GM21367 (cell line): ENCODE measurements around the gene TRIM74.
"Not testable (repeated sequence)": the region's sequence is repeated elsewhere in the genome, so short reads cannot be mapped to it uniquely, and the experiment has no call there.

Experiments
- ATAC-seq: cut with Tn5 transposase; IDR thresholded peaks from one replicate; pipeline ENCODE4 v1.9.1; 2021; ENCODE audit not compliant: unreplicated experiment

Gene TRIM74

DNA sequence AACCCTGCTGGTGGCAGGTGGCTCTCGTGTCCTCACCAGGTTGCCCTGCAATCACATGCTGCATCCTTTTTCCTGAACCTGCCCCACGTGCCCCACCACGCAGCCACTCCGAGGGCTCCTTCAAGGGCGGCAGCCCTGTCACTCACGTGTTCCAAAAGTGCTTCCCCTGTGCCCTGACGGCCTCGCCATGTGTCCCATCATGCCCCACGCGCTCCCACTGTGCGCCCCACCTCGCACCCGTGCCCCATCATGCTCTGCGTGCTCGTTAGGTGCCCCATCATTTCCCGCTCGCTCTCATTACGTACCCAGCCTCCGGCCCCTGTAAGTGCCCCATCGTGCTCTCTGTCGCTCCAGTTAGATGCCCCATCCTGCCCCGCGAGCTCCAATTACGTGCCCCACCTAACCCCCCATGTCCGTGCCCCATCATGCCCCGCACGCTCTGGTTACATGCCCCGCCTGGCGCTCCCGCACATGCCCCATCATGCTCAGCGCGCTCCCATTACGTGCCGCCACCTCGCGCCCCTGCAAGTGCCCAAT lies at the start of gene TRIM74:
Gene TRIM74 (minus strand): TSS at position 487 of the 537 bp plus-strand sequence. CDS start 3,309 bp downstream, outside the sequence.
- ATAC-seq: not testable (repeated sequence)

- ATAC-seq: not testable (repeated sequence)
These were observed 37.2 kb upstream of the TRIM74 start for GRCh38 chr7:73006491-73006890.

- peak; percentile 59 for ATAC-seq
These were observed 36.6 kb upstream of the TRIM74 start for GRCh38 chr7:73005693-73006447.

DNA sequence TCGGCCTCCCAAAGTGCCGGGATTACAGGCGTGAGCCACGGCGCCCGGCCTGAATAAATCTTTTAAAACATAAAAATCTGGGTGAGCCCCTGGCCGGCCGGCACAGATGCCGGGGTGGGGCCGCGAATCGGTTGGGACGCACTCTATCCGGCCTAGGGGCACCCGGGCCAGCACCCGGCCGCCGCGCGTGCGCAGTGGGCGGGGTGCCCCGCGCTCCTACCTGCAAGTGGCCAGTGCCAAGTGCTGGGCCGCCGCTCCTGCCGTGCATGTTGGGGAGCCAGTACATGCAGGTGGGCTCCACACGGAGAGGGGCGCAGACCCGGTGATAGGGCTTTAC lies 36.1 kb upstream of the TRIM74 start:
- peak; percentile 78 for ATAC-seq

GRCh38 chr7:72997887-72998468 lies 28.7 kb upstream of the TRIM74 start:
- not testable (repeated sequence) for ATAC-seq

- ATAC-seq: not testable (repeated sequence)
These were observed 28.2 kb upstream of the TRIM74 start for GRCh38 chr7:72997447-72997846.

DNA sequence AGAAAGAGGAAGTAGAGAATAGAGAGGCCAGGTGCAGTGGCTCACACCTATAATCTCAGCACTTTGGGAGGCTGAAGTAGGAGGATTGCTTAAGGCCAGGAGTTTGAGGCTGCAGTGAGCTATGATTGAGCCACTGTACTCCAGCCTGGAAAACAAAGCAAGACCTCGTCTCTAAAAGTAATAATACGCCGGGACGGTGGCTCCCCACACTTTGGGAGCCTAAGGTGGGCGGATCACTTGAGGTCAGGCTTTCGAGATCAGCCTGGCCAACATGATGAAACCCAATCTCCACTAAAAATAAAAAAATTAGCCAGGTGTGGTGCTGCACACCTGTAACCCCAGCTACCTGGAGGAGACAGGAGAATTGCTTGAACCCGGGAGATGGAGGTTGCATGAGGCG lies 26.2 kb upstream of the TRIM74 start:
- ATAC-seq: not testable (repeated sequence)

DNA sequence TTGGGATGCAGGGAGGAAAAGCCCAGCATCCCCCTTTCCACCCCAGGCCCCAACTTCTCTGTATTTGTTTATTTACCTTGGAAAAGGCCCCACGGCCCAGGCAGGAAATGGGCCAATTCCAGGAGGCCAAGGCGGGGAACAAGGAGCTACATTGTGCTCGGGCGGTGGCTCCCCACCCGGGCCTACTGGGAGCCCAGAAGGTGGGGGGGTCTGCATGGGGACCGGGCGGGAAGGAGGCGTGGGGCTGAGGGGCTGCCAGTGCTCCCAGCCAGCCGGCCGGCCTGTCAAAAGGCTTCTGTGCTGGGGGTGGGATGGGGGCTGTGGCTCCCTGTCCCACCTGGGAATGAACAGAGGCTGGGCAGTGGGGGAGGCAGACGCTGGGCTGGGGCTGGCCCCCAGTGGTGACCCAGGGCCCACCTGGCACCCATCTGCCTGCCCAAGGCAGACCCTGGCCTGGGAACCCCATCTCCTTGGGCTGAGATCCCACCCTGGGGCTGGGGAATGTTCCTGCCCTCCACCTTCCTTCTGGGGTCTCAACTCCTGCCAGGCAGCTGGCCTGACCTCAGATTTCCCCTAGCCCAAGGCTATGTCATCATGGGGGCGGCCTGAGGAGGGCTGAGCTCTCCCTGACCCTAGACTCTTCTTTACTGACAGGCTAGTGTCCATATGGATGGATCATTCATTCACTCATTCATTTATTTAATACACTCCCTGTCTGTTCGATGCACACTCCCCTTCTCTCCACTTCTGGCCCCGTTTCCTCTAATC lies 21.1 kb upstream of the TRIM74 start:
- ATAC-seq: not testable (repeated sequence)

GRCh38 chr7:72982084-72982483 lies 12.8 kb upstream of the TRIM74 start:
- not testable (repeated sequence) for ATAC-seq

DNA sequence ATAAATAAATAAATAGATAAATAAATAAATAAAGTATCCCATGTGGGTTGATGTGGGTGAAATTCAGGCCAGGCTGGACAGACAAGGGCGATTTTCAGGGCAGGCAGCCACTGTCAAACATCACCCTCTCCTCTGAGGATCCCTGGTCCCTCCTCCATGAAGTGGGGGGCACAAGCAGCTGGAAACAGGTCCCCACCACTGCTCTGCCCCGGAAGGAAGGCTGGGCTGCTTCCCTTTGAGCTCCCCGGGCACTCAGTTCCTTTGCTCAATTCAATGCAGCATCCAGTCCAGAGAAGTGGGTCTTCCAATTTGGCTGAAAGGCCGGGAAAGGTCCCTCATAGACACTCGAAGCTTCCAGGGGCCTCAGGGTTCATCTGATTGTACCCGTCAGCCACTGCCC lies 11.1 kb upstream of the TRIM74 start:
- ATAC-seq: not testable (repeated sequence)

- ATAC-seq: not testable (repeated sequence)
These were observed 7.2 kb upstream of the TRIM74 start for GRCh38 chr7:72976434-72976833.

DNA sequence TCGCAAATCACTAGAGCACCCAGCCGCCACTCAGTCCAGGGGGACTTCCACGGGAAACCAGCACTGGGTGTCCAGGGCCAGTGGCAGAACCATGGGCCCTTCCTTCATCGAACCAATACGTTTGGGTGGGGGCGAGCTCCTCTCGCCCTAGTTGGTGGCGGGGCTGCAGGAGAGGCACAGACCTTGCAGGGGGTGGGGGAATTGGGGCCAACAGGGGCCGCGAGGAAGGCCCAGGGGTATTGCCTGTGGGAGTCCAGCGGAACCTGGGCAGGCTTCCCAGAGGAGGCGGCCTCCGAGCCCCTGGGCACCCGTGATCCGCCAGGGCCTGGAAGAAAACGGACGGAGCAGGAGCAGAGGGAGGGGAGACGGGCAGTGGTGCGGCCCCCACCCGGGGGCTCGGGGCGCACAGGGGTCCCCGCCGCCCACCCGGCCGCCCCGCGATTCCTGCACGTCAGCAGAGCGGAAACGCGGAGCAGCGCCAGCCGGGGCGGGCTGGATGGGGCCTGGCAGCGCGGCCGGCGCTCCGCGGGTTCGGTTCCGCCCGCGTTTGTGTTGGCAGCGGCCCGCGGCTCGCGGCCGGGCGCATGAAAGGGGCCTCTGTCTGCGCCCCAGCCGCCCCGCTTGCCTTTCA lies 6.5 kb upstream of the TRIM74 start:
- ATAC-seq: not testable (repeated sequence)

- not testable (repeated sequence) for ATAC-seq
These were observed 5.5 kb upstream of the TRIM74 start for GRCh38 chr7:72974781-72975180.

DNA sequence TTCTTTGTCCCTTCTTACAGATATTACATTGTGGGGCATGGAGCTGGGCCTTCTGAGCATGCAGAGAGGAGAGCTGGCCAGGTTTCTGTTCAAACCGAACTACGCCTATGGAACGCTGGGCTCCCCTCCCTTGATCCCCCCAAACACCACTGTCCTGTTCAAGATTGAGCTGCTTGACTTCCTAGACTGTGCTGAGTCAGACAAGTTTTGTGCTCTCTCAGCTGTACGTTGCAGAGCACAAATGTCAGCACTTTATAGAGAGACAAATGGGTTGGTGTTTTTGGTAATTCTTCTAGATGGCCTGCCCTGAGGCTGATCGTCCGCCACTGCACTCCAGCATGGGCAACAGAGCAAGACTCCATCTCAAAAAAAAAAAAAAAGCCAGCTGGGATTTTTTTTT lies 2.2 kb upstream of the TRIM74 start:
- ATAC-seq: not testable (repeated sequence)

DNA sequence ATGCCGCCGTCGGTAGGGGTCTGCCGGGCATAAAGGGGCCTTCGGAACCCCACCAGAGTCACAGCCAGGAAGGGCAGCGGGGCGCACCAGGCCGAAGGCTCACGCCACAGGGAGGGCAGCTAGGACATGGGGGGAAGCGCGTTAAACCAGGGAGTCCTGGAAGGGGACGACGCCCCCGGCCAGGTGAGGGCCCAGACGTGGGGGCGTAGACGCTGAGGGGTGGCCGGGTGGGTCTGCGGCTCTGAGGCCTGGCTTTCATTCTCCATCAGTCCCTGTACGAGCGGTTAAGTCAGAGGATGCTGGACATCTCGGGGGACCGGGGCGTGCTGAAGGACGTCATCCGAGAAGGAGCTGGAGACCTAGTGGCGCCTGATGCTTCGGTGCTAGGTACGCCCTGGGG lies 422 bp upstream of the TRIM74 start:
- ATAC-seq: not testable (repeated sequence)

DNA sequence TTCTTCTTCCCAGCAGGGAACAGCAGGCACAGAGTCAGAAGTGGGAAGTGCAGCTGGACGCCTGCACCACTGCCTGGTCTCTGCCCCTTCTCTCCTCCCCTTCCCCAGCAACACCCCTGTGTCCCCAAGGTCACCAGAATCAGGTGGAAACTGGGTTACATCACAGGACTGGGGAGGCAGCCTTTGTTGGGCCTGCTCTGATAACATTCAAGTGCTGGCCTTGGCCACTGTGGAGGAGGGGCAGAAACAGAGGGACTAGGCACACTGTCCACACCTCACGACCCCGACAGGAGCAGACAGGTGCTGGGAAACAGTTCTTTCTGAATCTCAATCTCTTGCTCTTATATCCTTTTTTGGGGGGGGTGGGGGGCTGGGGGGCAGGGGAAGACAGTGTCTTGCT lies 2.4 kb downstream of the TRIM74 start:
- not testable (repeated sequence) for ATAC-seq

DNA sequence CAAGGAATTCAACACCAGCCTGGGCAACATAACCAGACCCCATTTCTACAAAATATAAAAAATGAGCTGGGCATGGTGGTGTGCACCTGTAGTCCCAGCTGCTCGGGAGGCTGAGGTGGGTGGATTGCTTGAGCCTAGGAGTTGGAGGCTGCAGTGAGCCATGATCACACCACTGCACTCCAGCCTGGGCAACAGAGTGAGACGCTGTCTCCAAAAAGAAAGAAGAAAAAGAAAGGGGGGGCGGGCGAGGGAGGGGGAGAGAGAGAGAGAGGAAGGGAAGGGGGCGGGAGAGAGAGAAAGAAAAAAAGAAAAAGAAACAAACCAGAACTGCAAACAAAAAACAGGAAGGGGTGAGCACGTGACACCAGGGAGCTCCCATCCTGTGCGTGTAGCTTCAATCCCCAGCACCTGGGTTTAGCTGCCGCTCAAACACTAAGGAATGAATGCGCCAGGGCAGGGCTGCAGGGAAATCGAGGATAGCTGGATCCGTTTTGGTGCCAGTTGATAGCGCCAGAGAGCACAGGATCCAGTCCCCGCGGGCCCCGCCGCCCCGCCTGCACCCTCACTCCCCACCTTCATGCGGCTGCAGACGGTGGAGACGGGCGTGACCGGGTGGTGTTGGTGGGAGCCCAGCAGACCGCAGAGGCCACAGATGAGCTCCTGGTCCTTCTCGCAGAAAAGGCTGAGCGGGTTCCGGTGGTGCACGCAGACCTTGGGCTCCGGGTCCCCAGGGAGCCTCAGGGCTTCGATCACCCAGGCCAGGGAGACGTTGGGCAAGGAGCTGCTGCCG lies 3.9 kb downstream of the TRIM74 start:
- not testable (repeated sequence) for ATAC-seq

- ATAC-seq: not testable (repeated sequence)
These were observed 6.2 kb downstream of the TRIM74 start for GRCh38 chr7:72963056-72963455.

GRCh38 chr7:72961346-72961650 lies 8.0 kb downstream of the TRIM74 start:
- not testable (repeated sequence) for ATAC-seq

DNA sequence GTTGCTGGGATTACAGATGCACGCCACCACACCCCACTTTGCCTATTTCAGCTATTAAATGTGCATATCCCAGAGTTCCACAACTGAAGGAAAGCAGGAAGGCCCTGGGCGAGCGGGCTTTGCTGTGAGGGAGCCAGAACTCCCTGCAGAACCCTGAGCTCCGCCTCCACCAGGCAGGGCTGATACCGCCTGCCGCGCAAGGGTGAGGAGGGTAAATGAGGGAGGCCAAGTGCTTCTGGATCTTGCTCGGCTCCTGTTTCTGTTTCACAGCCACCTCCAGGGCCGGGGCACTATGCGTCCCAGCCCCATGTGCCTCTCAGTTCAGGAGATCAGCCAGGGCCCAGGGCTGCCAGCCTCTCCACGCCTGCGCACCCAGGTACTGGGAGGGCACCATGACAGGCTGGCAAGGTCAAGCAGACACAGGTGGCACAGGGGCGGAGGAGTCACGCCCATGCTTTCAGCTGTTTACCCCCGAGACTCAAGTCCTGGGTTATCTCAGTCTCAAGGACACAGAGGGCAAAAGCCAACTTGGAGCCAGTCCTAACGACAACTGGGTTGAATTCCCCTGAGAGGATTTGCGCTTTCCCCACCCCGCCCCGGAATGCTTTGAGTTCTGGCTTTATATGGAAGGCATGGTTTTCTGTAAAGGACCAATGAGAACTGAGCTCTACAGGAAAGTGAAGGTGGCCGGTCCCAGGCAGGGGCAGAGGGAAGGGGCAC lies 8.5 kb downstream of the TRIM74 start:
- ATAC-seq: not testable (repeated sequence)
